Panc1 (cell line): ENCODE results near the gene SLC25A42.

Source experiments
- CTCF ChIP-seq: fragments of 450-650 bp; IDR thresholded peaks from 2 replicates; pipeline ENCODE4 v1.5.1; 2017; ENCODE audit warnings: mild to moderate bottlenecking
- POLR2AphosphoS5 ChIP-seq: IDR thresholded peaks from 2 replicates; pipeline ENCODE4 v1.6.1; 2012; ENCODE audit warnings: mild to moderate bottlenecking, low read depth, low read length, moderate library complexity
- SIN3A ChIP-seq: IDR thresholded peaks from 2 replicates; pipeline ENCODE4 v1.6.1; 2012; ENCODE audit warnings: low read depth, mild to moderate bottlenecking, low read length, moderate library complexity, borderline replicate concordance; ENCODE audit not compliant: insufficient read depth

DNA sequence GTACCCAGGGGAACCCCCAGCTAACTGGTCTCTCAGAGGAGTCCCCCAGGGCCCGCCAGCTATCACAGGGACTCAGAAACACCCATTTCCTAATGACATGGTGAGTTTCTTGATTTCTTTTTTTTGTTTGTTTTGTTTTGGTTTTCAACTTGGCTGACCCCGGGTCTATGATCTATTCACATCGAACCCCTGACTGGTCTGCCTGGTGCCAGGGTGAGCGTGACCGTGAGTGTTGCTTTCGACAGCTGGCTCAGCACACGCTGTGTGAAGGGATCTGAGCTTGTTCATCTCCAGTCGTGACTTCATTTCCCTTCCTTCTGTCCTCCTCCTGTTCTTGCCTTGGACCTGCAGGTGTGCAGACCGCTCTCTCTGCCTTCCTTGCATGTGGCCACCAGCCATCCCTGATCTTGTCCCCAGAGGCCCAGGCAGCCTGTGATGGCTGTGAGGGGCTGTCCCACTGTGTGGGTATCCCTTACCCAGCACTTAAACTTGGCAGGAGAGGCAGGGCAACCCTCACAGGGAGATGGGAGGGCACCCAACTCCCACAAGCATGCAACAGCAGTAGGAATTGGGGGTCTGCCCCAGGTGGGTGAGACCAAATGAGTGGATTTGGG, 48.3 kb downstream of the SLC25A42 start:
- no peak for TF ChIP-seq SIN3A
- TF ChIP-seq CTCF, result no peak
- TF ChIP-seq POLR2AphosphoS5, result no peak
